ENCODE measurements around the gene UFM1.
"Not testable (repeated sequence)": the region's sequence is repeated elsewhere in the genome, so short reads cannot be mapped to it uniquely, and the experiment has no call there.

Gene UFM1

DNA sequence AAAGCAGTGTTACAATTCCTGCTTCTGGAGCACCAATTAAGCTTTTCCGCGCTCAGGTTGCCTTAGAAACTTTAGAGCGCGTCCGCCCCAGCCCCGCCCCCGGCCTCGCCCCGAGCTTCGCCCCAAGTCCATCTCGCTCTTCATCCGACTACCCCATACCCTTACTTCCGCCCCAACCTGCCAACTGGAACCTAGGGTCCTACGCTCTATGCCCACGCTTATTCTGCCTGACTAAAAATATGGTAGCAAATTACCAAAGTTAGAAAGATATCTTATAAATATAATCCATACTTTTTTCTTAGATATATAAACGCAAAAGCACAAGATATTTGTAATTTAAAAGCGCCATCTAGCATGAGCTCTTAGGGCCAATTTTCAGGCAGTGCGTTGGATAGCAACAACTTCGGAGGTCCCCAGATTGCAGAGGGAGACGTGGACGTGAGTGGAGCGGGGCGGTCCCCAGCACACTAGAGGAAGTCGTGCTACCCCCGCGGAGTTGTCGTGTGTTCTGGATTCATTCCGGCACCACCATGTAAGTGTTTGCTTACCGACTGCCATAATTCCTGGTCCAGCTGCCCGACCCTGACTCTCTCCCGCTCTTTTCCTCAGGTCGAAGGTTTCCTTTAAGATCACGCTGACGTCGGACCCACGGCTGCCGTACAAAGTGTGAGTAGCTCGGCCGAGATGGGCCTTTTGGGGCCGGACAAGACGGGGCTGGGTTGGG is at the start of gene UFM1:
TSS of gene UFM1 (plus strand) at position 462 of the 724 bp plus-strand sequence. CDS start at position 531, 69 bp downstream.
- peak; percentile 98 for DNase-seq

DNA sequence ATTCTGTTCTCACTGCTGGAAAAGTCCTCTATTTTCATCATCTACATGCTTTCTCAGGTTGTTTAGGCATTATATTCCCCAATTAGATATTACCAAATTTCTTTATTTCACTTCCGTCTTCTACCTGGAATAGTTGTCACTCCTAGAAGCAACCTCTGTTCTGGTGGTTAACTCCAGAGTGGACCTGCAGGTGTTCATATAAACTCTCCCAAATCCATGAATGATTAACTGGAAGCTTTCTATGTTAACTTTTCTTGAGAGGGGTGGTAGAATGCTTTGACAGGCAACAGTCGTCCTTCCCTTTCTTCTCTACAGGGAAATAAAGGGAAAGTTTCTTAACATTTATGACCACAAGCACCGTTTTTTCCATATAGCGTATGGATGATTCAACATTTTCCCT is 48.4 kb upstream of the UFM1 start:
- DNase-seq: no peak

DNA sequence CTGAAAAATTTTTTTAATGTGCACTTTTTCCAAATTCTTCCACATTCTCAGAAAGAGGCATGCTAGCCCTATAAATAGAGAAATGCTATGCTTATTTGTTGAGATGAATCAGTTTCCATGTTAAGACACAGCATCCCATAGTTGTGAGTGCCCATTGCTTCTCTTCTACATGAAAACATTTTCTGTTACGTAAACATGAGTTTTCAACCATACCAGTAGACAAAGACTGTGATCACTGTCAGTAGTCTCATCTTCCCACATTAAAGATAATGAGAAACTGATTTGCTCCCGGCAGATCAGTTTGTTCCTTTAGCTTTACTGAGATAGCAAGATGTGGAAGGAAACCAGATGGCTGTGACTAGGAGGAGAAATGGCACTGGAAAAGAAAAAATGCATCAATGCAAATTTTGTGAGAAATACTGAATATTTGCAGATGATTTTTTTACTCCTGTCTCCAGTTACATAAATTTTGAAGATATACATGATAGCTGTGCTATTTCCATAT is 45.8 kb upstream of the UFM1 start:
- no peak for DNase-seq

DNA sequence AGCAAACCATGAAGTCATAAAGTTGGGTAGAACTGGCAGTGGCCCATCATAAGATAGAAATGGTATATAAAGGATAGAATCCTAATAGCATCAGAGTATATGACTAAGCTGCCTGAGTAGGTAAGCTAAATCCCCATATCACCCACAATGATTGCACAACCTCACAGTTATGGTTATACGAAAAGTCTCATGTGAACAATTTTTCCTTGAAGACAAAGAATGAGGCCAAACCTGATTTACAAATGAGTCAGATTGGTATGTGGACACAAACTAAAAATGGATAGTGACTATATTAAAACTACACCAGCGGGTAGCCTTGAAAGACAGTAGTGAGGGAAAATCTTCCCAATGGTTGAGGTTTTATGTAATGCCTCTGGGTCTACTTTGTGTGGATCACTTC is 40.9 kb upstream of the UFM1 start:
- no peak for DNase-seq

DNA sequence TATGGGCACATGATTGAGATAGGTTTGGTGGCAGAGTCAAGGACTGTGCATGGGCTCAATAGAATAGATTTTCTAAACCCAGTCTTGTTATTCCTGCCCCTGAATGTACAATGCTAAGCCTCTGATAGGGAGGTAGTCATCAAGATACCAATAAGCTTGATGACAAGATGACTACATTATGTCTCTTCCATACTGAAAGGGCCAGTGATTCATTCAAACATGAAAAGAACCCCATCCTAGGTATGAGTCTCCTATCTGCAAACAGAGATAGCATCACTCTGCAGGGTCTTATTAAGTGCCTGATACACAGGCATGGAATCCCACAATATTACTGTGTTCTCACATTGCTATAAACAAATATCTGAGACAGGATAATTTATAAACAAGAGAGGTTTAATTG is 40.3 kb upstream of the UFM1 start:
- no peak for DNase-seq

DNA sequence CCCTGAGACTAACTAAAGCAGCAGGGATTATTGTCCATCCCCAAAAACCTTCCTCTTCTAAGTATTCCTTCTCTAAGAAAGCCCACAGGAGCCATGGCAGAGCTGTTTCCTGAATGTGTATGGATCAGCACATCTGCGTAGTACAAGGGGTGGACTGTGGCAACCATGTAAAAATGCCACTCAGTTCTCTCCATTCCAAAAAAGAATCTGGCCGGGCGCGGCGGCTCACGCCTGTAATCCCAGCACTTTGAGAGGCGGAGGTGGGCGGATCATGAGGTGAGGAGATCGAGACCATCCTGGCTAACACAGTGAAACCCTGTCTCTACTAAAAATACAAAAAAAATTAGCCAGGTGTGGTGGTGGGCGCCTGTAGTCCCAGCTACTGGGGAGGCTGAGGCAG is 38.5 kb upstream of the UFM1 start:
- DNase-seq: not testable (repeated sequence)

DNA sequence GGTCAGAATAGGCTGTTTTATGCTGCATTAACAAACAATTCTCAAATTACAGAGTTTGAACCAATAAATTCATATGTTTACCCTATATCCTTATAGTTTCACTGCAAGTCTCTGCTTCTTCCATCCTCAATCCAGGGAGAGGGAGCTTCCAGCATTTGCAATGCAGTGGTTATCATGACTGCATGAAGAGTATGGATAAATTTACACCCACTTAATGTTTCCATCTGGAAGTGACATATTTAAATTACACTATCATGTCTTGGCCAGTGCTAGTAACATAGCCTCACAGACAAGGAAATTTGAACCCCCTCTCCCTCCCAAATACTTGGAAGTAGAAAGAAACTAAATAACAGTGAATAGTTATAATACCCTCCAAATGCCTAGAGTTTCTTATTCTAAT is 33.5 kb upstream of the UFM1 start:
- DNase-seq: no peak

DNA sequence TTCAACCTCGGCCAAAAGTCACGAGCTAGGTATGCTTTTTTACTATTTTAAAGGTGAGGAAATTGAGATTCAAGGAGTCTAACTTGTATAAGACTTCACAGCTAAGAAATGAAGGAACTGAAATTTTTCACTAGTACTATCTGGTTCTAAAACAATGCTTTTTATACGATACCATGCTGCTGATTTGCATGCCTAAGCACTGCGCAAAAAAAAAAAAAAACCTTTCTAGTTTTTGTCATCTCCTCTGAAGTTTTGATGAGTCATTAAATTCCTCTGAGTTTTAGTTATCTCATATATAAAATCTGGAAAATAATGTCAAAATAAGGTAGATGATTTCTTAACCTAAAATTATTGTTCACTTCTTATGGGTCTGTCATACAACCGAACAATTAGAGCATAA is 28.0 kb upstream of the UFM1 start:
- DNase-seq: no peak

DNA sequence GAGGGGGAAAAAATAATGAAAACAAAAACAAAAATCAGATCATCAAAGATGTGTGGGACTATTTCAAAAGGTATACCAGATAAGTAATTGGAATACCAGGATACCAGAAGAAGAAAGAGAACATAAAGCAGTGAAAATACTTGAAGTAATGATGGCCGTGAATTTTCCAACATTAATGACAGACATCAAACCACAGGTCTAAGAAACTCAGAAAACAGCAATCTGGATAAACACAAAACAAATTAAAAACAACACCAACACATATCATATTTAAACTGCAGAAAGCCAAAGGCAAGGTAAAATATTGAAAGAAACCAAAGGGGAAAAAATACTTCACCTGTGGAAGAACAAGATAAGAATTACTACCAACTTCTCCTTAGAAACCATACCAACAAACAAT is 24.2 kb upstream of the UFM1 start:
- no peak for DNase-seq

DNA sequence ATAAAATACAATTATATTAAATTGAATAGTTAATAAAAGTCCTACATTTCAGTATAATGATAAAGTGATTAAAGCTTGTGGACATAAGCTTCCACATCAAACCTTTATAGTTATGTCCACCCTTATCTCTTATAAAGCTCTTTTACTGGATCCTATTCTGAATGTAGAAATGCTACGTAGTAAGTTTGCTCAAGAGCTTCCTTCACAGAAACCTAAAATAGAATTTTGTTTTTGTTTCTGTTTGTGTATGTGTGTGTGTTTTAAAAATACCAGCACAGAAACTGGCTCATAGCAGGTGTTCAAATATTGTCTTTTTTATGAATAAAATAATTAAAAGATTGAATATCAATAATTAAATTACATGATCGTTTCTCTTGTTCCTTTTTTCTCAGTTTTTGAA is 21.0 kb upstream of the UFM1 start:
- no peak for DNase-seq

DNA sequence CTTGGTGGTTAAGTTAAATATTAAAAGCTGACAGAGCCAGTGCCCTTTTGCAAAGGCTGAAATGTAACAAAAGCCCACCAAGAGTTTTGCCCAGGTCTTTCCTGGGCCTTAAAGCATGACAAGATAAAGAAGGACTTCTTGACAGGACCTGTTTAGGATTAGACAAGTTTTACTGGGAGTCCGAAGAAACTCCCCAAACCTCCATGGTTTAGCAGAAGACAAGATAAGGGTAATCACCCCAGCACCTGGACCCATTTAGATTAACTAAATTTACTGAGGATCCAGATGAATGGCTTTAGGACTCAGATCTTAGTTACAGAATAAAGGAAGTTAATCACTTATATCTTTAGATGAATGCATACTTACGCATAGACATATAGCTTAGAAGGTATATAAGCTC is 14.8 kb upstream of the UFM1 start:
- DNase-seq: no peak

DNA sequence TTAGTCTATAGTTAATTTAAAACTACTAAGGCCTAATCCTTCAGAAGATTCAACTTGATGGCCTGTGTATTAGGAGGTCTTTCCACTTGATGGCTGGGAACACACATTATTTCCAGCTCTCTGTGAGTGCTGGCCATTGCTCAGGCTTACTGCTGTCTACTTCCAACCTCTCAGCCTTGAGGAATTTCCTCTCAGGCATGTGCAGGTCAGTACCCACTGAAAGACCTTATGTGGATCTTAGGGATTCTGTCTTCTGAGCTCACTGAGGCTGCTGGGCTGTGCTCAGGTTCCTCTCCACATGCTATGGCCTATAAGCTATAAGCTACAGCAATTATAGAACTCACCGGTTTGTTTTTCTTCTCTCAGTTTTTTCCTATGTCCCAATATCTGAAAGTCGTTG is 11.6 kb upstream of the UFM1 start:
- DNase-seq: no peak

DNA sequence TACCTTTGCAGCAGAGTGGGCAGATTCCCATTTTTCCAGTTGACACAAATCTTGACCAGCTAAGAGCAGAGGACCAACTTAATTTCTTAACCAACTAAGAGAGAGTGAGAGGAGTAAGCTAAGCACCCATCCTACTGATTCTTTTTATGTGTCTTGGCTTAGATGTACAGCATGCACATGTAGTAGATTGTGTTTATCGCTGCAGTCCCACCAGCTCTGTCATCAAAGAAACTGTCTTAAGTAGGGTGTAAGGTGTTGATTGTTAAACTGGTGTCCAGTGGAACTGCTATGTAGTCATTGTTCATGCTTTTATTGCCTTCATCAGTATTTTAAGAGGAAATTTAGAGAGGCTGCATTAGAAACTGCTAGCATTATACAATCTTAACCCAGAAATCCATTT is 9.0 kb upstream of the UFM1 start:
- peak; percentile 63 for DNase-seq

DNA sequence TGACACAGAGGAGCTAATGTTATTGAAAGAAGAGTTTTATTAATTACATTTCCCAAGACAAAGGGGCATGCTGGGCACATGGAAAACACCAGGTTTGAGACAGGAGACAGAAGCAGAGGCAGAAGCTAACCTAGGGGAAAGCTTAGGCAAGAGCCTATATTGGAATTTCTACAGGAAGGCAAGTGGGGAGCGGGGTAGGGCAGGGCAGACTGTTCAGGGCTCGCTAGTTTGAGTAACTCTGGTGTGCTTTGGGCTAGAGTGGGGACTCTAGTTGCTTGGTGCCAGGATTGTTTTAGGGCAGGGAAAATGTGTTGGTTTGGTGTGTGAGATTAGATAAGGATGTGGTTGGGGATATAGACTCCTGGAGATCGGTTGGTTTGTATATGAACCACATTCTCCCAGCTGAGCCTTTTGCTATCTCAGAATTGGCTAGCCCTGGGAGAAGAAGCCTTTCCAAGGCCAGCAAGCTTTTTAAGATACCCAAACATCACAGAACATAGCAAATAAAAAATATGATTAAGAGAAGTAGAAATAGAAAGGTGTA is 8.4 kb upstream of the UFM1 start:
- DNase-seq: peak; percentile 92

DNA sequence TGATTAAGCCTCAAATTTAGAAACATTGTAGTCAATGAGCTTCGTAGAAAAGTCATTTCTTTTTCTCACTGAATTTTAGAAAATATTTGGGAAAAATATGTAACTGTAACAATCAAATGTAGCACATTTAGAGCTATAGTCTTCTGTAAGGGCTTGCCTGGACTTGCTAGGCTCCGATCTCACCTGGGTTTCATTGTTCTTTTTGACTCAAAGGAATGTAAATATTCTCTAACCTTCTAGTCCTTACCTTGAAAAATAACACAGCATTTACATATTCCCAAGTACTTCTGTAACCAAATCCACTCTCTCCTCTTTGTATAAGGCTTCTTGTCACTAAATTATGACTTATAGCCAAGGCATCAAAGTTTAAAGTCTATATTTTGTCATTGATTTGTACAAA is 2.9 kb upstream of the UFM1 start:
- no peak for DNase-seq

DNA sequence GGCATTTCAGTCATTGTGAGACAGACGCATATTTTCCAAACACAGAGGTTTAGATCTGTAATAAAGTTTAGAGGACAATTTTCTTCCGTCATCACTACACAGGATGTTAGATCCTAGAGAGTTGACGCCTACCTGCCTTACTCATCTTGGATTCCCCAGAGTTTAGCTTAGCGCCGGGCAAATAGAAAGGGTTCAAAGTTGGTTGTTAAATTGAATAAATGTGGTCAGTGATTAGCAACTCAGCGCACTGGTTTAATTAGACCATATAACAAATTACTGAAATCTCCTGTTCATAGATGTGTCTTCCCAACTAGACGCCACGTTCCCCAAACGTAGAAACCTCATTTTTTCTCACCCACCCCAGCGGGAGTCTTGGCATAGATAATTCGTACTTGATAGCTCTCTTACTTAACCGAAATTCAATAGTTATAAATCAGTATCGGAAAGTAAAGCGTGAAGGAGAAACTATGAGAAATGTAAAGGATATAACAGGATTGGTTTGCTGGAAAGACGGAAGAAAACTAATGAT is 726 bp upstream of the UFM1 start:
- DNase-seq: peak; percentile 75

DNA sequence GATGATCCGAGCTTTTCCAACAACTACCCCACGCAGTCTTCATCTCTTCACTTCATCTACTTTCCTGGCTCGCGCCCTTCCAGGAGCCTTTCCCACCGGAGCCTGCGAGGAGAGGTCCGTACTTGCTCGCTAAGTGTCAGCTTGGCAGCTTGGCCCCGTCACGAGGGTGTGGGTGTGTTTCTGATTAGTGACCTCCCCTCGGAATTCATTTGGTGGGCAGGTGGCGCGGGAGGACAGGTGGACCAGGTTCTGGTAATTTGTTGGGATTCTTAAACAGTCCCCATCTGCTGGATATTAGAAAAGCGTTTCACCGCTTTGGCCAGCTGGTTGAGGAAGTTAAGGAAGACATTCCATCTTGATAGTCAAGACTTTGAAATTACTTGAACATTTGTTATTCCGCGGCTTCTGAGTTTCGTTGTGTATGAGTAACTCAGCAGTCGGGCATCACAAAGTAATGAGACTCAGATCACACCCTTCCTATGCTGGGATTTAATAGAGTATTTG is 515 bp downstream of the UFM1 start:
- DNase-seq: peak; percentile 80

DNA sequence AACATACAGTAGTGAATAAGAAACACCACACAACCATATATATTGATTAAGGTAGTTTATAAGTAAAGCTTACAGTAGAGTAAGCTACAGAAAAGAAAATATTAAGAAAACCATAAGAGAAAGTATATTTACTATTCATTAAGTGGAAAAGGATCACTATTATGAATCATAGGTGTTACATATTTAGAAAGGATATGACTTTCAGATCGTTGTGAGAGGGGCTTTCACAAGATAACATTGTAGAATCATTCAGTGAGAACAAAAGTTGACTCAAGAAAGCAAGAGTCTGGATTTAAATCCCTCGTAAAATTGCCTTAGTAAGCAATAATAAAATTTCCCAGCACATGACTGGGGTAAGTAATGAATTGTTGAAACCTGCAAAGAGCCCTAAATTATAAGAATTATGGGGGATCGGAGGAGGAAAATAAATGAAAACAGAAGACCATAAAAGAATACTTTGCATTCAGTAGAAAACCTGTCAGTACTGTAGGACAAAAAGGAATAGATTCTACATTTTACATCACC is 6.0 kb downstream of the UFM1 start:
- DNase-seq: no peak

DNA sequence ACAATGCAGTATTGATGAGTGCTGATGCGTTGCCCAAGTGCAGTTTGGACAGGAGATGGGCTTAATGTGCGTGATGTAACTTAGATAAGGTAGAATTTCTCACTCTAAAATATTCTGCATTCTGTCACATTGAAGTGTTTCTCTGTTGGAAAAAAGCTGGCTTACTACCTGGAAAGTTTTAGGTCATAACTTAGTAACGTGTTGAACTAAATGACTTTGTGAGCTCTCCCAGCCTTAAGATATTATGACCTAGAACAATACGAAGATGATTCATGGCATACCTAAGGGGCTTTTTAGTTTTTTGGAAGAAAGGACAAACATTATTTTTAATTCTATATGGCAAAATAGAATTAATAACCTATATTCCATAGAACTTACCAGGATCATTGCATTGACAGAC is 9.0 kb downstream of the UFM1 start:
- no peak for DNase-seq

DNA sequence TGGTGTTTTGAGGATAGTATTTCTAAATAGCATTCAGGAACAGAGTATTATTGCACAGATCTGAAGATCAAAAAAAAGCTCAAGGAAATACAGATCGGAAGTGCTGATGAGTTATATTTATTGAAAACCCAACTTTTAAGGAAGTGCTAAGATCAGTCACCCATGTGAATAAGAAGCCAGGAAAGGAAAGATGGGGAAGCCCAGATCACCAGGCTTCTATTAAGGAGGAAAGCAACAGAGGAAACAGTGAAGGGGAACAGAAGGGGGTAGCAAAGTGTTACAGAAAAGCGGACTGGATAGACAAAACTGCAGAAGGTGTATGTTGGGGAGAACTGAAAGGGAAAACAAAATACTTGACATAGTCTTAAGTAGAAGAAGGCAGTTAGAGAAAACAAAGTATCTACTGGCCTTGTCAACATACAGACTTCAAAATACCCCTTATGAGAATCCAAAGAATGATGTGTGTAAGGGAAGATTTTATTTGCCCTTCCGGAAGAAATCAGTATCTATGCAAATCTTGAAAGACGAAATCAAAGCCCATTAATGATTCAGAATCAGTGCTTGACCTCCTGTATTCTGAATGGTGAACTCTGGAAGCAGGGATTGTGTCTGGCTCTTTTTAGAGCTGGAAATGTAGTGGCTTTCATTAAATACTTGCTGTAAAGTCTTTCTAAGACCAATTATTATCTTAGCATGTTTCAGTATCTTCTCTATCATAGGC is 12.1 kb downstream of the UFM1 start:
- no peak for DNase-seq

DNA sequence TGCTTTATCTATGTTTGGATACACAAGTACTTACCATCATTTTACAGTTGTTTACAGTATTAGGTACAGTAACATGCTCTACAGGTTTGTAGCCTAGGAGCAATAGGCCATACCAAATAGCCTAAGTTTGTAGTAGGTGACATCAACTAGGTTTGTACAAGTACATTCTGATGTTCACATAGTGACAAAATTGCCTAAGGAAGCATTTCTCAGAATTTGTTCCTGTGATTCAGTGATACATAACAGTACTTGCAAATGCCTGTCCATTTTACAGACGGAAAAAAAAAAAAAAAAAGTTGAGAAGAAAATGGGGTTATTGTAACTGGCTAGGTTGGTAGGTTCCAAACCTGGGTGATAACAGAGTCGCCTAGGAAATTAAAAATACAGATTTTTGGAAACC is 13.6 kb downstream of the UFM1 start:
- DNase-seq: no peak

DNA sequence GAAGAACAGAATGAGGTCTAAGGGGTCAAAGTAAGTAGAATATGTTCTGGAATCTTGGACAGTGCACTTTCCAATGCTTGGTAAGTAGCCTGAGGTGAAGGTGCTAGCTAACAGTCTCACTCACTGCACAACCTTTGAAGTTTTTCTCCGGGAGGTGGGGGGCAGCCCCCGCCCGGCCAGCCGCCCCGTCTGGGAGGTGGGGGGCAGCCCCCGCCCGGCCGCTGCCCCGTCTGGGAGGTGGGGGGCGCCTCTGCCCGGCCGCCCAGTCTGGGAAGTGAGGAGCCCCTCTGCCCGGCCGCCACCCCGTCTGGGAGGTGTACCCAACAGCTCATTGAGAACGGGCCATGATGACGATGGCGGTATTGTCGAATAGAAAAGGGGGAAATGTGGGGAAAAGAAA is 14.1 kb downstream of the UFM1 start:
- not testable (repeated sequence) for DNase-seq

DNA sequence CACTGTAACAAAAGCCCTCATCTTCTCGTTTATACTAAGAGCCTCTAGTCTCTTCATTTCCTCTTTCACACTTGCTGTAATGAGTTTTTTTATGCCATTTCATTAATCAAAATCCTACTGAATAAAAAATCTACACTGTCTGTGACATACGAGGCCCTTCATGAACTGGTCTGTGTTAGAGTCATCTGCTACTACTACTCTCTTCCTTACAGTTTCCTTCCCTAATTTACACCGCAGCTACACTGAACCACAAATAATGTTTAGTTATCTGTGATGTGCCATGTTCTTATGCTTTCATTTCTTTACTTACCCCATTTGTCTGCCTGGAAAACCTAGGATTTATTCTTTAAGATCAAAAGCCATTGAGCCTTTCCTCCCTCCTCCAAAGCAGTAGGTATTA is 16.0 kb downstream of the UFM1 start:
- DNase-seq: peak; percentile 64

All from OCI-M1 (cell line).